Glutamatergic neuron (in vitro differentiated cells): ENCODE data around the gene NHS. TPM values are rescaled to one million over a fixed set of nuclear protein-coding genes. Genes with fewer than 3 reads are reported as not detected.

ENCODE experiments used
- DNase-seq: peaks from one replicate; pipeline ENCODE4 v3.0.0; 2022
- H3K27ac Mint-ChIP-seq: one replicate; pipeline ENCODE4 v1.8.0; 2020; ENCODE audit warnings: mild to moderate bottlenecking, mixed read lengths, inconsistent platforms; ENCODE audit not compliant: unreplicated experiment
- H3K27me3 Mint-ChIP-seq: one replicate; pipeline ENCODE4 v1.8.0; 2020; ENCODE audit warnings: mild to moderate bottlenecking, moderate library complexity, mixed read lengths, inconsistent platforms; ENCODE audit not compliant: unreplicated experiment
- H3K36me3 Mint-ChIP-seq: one replicate; pipeline ENCODE4 v1.8.0; 2020; ENCODE audit warnings: mild to moderate bottlenecking, mixed read lengths, inconsistent platforms; ENCODE audit not compliant: unreplicated experiment
- H3K4me1 Mint-ChIP-seq: one replicate; pipeline ENCODE4 v1.8.0; 2020; ENCODE audit warnings: mild to moderate bottlenecking, low read depth, mixed read lengths, inconsistent platforms; ENCODE audit not compliant: unreplicated experiment
- H3K4me3 Mint-ChIP-seq: one replicate; pipeline ENCODE4 v1.8.0; 2020; ENCODE audit warnings: mild to moderate bottlenecking, mixed read lengths, inconsistent platforms; ENCODE audit not compliant: unreplicated experiment
- H3K9me3 Mint-ChIP-seq: one replicate; pipeline ENCODE4 v1.8.0; 2020; ENCODE audit warnings: mild to moderate bottlenecking, moderate library complexity, mixed read lengths, inconsistent platforms; ENCODE audit not compliant: unreplicated experiment
- CTCF ChIP-seq: fragments of 200-600 bp; sonication (generic); IDR thresholded peaks from one replicate; pipeline ENCODE4 v1.5.0; 2021; ENCODE audit not compliant: partially characterized antibody, unreplicated experiment
- total RNA-seq: library from RNA; stranded (reverse); fragmentation: NEBNext Ultra II Directional; extraction: Animal tissue kit (Norgen Biotek cat#: 25700); gene quantifications from one replicate; pipeline ENCODE4 v1.2.1, GENCODE V29; 2021; ENCODE audit not compliant: unreplicated experiment

The NHS gene
- total RNA-seq, 1 donor from 2014 or later, result 9.1 TPM

- TF ChIP-seq CTCF, result no peak
- Mint-ChIP-seq H3K9me3 (no peaks in the 10 kb centered on the region), H3K4me3 (no peak overlapping the region), H3K4me1 (peaks cover 3% of the 10 kb centered on the region), H3K36me3 (no peaks in the 10 kb centered on the region), H3K27ac (no peak overlapping the region), H3K27me3 (peaks cover 1% of the 10 kb centered on the region)
- DNase-seq, result no peak
Measured at GRCh38 chrX:17594693-17595092, 219.7 kb downstream of the NHS start.

GRCh38 chrX:17595456-17596035 is 220.5 kb downstream of the NHS start:
- Mint-ChIP-seq H3K27ac (no peak overlapping the region), H3K27me3 (peaks cover 1% of the 10 kb centered on the region), H3K4me1 (peaks cover 3% of the 10 kb centered on the region), H3K9me3 (peaks cover 2% of the 10 kb centered on the region), H3K4me3 (no peak overlapping the region), H3K36me3 (no peaks in the 10 kb centered on the region)
- TF ChIP-seq CTCF, result no peak
- DNase-seq, result no peak

GRCh38 chrX:17596061-17596460 is 221.1 kb downstream of the NHS start:
- DNase-seq, result no peak
- no peak overlapping the region for H3K4me3 Mint-ChIP-seq
- peaks cover 2% of the 10 kb centered on the region for H3K4me1 Mint-ChIP-seq
- H3K27me3 Mint-ChIP-seq, result peaks cover 1% of the 10 kb centered on the region
- H3K36me3 Mint-ChIP-seq, result no peaks in the 10 kb centered on the region
- no peak for TF ChIP-seq CTCF
- H3K27ac Mint-ChIP-seq, result no peak overlapping the region
- H3K9me3 Mint-ChIP-seq, result peaks cover 2% of the 10 kb centered on the region

- Mint-ChIP-seq H3K27ac (no peak overlapping the region), H3K4me1 (no peaks in the 10 kb centered on the region)
Measured at GRCh38 chrX:17596546-17597205, 221.7 kb downstream of the NHS start.

More at GRCh38 chrX:17596546-17597205, 221.7 kb downstream of the NHS start:
- H3K9me3 Mint-ChIP-seq, result peaks cover 2% of the 10 kb centered on the region
- H3K36me3 Mint-ChIP-seq, result no peaks in the 10 kb centered on the region
- H3K4me3 Mint-ChIP-seq, result no peak overlapping the region
- no peak for TF ChIP-seq CTCF
- no peak for DNase-seq
- H3K27me3 Mint-ChIP-seq, result peaks cover 1% of the 10 kb centered on the region
